ENCODE data around the gene NEK11. TPM values are rescaled to one million over a fixed set of nuclear protein-coding genes. Genes with fewer than 3 reads are reported as not detected.

The NEK11 gene
- total RNA-seq, 2 experiments from 2014 or later = 1.1 to 1.6 TPM

DNA sequence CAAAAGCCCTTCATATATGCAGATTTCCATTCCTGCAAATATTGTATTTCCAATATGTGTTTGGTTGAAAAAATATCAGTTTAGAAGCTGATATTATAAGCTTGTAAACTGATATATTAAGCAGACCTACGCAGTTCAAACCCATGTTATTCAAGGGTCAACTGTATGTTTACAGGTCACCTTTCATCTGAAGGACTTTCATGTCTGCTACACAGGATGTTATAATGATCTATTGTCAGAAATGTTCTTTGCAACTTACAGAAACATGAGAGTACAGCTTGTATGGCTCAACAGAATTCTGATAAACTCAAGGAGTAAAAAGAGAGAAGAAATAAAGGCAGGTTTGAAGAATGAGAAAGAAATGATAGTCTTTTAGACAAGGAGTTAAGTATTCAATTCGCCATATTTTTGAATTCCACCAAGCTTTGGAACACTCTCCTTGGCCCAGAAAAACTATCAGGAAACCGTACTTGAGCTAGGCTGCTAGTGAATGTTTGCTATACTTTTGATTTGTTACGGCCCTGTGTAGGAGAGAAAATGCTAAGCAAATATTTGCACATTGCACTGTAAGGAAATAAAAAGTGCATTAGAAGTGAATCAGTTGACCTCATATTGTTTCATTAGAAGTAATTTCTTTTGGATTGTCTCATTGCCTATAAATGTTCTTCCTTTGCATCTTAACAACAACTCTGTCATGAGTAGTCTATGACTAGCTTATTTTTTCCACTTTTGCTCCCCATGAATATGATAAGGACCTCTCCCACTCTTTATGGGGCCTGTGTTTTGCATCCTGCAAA lies 81.2 kb downstream of the NEK11 start:
- no peak for DNase-seq
- ChIA-PET CTCF (interaction anchor here (0.6 kb wide), 1 partner anchor 29 kb away, joined by 3 read pairs; no protein-coding TSS in a partner anchor), POLR2A (no interaction called here)
- Mint-ChIP-seq H3K27me3 (peaks cover under 1% of the 10 kb centered on the region), H3K4me1 (no peaks in the 10 kb centered on the region), H3K36me3 (ENCODE audit: low read depth) (no peaks in the 10 kb centered on the region), H3K9me3 (peaks cover 2% of the 10 kb centered on the region), H3K27ac (no peak overlapping the region), H3K4me3 (no peak overlapping the region)

DNA sequence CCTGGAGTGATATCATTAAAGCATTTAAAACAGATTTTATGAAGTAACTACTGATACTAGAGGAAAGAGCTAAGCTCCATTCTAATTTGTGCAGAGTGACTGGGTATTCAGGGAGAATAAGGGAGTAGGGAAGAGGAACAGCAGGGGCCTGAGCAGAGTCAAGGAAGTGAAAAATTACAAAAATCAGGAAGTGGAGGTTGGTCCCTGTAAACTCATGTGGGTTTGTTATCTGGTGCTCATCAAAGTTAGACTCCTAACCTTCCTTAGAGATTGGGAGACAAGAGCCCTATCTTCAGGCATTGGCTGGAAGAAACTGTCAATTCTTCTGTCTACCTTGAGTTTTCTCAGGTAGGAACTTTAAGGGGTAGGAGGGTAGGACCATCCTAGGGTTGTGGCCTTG lies 82.5 kb downstream of the NEK11 start:
- DNase-seq = no peak
- H3K27ac Mint-ChIP-seq = no peak overlapping the region
- ChIA-PET POLR2A (no interaction called here), CTCF (no interaction called here)
- no peaks in the 10 kb centered on the region for H3K4me1 Mint-ChIP-seq
- peaks cover 3% of the 10 kb centered on the region for H3K27me3 Mint-ChIP-seq
- no peaks in the 10 kb centered on the region for H3K36me3 Mint-ChIP-seq (ENCODE audit: low read depth)
- H3K4me3 Mint-ChIP-seq = no peak overlapping the region
- H3K9me3 Mint-ChIP-seq = no peaks in the 10 kb centered on the region

DNA sequence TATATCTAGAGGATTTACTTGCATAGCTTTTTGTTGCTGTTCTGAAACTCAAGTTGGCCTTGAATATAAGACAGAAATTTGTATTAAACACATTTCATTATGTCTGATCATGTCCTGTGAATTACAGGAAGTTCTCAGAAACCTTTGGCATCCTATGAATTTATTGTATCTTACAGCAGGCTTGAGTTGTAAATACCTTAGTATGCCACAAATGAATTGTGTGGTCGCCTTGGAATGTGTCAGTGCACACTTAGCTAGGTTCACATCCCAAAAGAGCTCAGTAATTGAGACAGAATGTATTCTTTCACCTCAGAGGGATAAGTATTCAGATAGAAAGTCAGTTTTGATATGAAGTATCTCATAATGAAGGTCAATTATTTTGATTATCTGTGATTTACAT lies 83.4 kb downstream of the NEK11 start:
- Mint-ChIP-seq H3K27ac (no peak overlapping the region), H3K9me3 (no peaks in the 10 kb centered on the region), H3K4me3 (no peak overlapping the region), H3K27me3 (peaks cover 3% of the 10 kb centered on the region), H3K4me1 (no peaks in the 10 kb centered on the region), H3K36me3 (ENCODE audit: low read depth) (no peaks in the 10 kb centered on the region)
- ChIA-PET POLR2A (no interaction called here), CTCF (no interaction called here)
- DNase-seq = no peak

DNA sequence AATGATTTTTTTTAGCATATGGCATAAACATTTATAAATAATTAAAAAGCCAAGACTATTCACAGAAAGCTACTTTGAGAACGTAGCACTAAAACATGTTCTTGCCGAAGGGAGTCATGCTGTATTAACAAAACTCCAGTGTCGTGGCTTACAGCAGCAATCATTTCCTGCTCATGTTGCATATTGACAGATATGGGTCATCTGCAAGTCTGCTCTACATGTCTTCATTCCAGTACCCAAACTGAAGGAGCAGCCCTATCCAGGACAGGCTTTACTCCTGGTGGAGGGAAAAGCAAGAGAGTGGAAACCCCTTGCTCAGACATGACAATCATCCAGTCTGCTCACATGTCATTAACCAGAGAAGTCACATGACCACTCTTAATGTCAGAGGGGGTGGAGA lies 87.6 kb downstream of the NEK11 start:
- Mint-ChIP-seq H3K4me3 (no peak overlapping the region), H3K36me3 (ENCODE audit: low read depth) (no peaks in the 10 kb centered on the region), H3K27me3 (peaks cover 3% of the 10 kb centered on the region), H3K9me3 (no peaks in the 10 kb centered on the region), H3K27ac (no peak overlapping the region), H3K4me1 (no peaks in the 10 kb centered on the region)
- CTCF ChIA-PET = no interaction called here
- DNase-seq = no peak
- POLR2A ChIA-PET = no interaction called here

DNA sequence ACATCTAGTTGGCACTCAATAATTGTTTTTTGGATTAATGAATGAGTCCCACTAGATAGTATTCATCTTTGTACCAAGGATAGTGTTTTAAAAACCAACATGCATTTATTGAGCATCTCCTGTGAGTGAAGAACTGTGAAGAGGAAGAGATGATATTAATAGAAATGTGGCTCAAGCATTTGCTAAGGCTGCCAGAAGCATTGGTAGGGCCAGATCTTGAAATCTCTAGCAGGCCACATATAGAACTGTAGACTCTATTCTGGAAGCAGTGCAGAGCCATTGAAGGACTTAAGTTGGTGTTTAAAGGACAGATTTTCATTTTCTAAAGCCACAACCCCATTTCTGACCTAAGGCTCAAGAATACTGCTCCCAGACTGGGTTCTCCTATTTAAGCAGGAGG lies 99.0 kb downstream of the NEK11 start:
- ChIA-PET POLR2A (no interaction called here), CTCF (no interaction called here)
- H3K9me3 Mint-ChIP-seq = peaks cover 13% of the 10 kb centered on the region
- DNase-seq = no peak
- no peak overlapping the region for H3K27ac Mint-ChIP-seq
- H3K4me3 Mint-ChIP-seq = no peak overlapping the region
- H3K4me1 Mint-ChIP-seq = no peaks in the 10 kb centered on the region
- H3K36me3 Mint-ChIP-seq (ENCODE audit: low read depth) = no peaks in the 10 kb centered on the region
- no peaks in the 10 kb centered on the region for H3K27me3 Mint-ChIP-seq

DNA sequence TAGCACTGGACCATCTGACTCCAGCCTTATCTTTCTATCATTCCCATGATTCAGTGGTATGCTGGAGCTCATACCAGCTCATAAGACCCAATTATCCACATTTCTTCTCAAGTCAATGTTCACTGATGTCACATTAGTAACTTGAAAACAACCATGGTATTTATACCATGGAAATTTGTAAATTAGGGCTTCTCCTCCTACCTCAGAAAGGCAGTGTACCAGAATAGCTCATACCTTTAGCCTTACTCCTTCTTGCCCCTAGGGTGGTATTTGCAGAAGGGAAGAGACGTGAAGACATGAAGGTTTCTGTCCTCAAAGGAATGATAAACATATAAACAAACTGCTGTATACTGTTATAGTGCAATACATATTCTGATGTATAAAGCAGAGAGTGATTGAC lies 114.2 kb downstream of the NEK11 start:
- POLR2A ChIA-PET = no interaction called here
- Mint-ChIP-seq H3K4me1 (no peaks in the 10 kb centered on the region), H3K27ac (no peak overlapping the region), H3K27me3 (no peaks in the 10 kb centered on the region), H3K9me3 (no peaks in the 10 kb centered on the region), H3K36me3 (ENCODE audit: low read depth) (no peaks in the 10 kb centered on the region), H3K4me3 (no peak overlapping the region)
- DNase-seq = no peak
- CTCF ChIA-PET = no interaction called here

DNA sequence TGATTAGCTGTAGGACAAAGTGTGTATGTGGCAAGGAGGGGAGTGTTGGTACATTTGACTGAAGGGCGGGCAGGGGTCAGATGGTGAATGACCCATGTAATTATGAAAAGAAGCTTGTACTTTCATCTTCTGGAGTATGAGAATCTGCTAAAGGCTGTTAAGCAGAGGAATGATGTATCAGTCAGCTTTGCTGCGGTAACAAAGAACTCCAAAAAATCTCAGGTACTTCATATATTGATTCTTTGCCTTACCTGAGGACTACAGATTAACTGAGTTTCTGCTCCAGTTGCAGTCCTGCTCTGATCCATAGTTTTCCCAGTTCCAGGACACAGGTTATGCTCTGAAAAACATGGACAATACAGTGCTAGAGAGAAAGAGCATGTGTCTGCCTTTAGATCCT lies 115.1 kb downstream of the NEK11 start:
- no peaks in the 10 kb centered on the region for H3K36me3 Mint-ChIP-seq (ENCODE audit: low read depth)

DNA sequence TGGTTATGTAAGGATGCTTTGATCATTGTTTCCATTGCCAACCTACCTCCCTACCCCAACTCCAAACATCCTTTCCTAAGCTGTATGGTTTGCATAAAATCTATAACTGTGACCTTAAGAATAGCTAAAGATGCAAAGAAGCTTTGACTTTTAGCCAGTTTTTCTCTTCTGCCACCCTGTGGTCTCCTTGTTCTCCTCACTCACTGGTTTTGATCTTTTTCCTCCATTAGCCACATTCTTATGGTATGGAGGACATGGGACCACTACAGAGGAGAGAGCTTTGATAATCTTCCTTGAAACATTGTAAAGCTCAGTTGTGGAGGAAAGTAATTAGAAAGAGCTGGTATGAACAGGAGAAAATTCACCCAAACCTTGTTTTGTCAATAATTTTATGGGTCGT lies 115.9 kb downstream of the NEK11 start:
- Mint-ChIP-seq H3K4me1 (no peaks in the 10 kb centered on the region), H3K27ac (no peak overlapping the region), H3K4me3 (no peak overlapping the region), H3K27me3 (no peaks in the 10 kb centered on the region), H3K36me3 (ENCODE audit: low read depth) (no peaks in the 10 kb centered on the region), H3K9me3 (no peaks in the 10 kb centered on the region)
- POLR2A ChIA-PET = no interaction called here
- no peak for DNase-seq
- CTCF ChIA-PET = no interaction called here

More for the DNA sequence above, 115.1 kb downstream of the NEK11 start:
- ChIA-PET POLR2A (no interaction called here), CTCF (no interaction called here)
- Mint-ChIP-seq H3K4me3 (no peak overlapping the region), H3K27ac (no peak overlapping the region), H3K27me3 (no peaks in the 10 kb centered on the region), H3K9me3 (no peaks in the 10 kb centered on the region), H3K4me1 (no peaks in the 10 kb centered on the region)
- no peak for DNase-seq

DNA sequence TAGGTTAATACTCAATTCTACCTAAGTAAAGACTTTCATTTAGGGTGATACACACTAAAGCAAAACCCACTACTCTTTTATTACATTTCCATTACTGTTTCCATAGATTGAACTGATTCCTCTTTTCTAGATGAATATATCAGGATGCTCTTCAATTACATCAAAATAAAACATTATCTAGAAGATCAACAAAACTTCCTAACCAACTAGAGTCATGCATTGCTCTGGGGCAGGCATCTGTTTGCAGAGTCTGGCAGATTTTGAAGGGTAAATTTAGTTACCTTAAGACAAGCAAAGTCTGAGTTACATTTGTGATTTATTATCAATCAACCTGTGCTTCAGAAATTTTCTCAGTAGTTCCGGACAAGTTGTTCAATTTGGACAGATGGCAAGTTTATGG lies 117.1 kb downstream of the NEK11 start:
- H3K36me3 Mint-ChIP-seq (ENCODE audit: low read depth) = no peaks in the 10 kb centered on the region
- no peak for DNase-seq
- H3K9me3 Mint-ChIP-seq = no peaks in the 10 kb centered on the region
- no peak overlapping the region for H3K4me3 Mint-ChIP-seq
- CTCF ChIA-PET = no interaction called here
- no peaks in the 10 kb centered on the region for H3K27me3 Mint-ChIP-seq
- POLR2A ChIA-PET = no interaction called here
- H3K27ac Mint-ChIP-seq = no peak overlapping the region
- H3K4me1 Mint-ChIP-seq = no peaks in the 10 kb centered on the region

DNA sequence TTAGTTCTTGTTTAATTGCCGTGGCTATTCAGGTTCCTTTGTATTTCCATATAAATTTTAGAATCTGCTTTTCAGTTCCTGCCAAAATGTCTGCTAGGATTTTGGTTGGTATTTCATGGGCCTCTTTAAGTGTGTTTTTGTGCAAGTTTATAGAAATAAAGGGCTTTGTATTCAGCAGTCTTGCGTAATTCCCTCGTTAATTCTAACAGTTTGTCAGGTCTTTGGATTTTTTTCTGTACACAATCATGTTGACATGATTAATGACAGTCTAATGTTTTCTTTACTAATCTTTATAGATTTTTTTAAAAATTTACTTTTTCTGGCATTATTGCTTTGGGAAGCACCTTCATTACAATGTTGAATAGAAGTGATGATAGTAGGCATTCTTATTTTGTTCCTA lies 120.9 kb downstream of the NEK11 start:
- Mint-ChIP-seq H3K36me3 (ENCODE audit: low read depth) (no peaks in the 10 kb centered on the region), H3K4me3 (no peak overlapping the region), H3K4me1 (no peaks in the 10 kb centered on the region), H3K27me3 (no peaks in the 10 kb centered on the region), H3K9me3 (no peaks in the 10 kb centered on the region), H3K27ac (no peak overlapping the region)
- CTCF ChIA-PET = interaction anchor here (1.0 kb wide), 1 partner anchor 10 kb away, joined by 3 read pairs; no protein-coding TSS in a partner anchor
- POLR2A ChIA-PET = no interaction called here
- DNase-seq = no peak

DNA sequence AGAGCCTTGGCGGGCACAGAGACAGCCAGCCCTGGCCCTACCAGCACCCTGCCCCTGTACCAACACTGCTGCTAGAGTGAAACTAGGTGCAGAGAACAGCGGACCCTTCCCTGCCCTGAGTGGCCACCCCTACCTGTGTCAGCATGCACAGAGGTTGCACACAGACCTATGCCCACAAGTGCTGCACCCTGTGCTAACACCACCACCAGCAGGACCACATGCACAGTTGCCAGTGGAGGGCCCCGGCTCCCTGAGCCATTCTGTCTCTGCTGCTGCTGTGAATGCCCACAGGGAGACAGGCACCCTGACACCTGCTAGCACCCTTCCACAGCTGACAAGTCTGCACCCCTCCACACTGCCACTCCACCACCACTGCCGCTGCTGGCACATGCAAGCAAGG lies 131.8 kb downstream of the NEK11 start:
- ChIA-PET POLR2A (no interaction called here), CTCF (no interaction called here)
- Mint-ChIP-seq H3K27ac (no peak overlapping the region), H3K4me3 (no peak overlapping the region), H3K9me3 (no peaks in the 10 kb centered on the region), H3K36me3 (ENCODE audit: low read depth) (no peaks in the 10 kb centered on the region), H3K27me3 (peaks cover 4% of the 10 kb centered on the region), H3K4me1 (no peaks in the 10 kb centered on the region)
- no peak for DNase-seq

DNA sequence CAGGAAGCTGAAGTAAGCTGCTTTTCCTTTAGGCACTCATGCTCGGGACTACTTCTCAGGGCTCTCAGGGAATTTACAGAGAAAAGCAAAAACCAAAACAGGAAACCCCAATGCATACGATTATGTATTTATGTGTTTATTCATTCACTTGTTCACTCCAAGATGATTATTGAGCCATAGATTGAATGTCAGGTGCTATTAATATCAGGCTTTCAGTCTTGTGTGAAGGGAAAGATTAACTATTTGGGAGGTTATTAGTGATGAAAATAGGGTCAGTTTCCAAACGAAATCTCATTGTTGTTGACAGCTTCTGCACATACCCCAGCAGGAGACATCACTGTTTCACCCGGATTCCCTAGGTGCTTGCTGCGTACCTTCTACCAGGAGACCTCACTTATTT lies 135.8 kb downstream of the NEK11 start:
- ChIA-PET POLR2A (no interaction called here), CTCF (no interaction called here)
- no peak for DNase-seq
- no peaks in the 10 kb centered on the region for H3K4me1 Mint-ChIP-seq
- H3K9me3 Mint-ChIP-seq = no peaks in the 10 kb centered on the region
- H3K27ac Mint-ChIP-seq = no peak overlapping the region
- no peak overlapping the region for H3K4me3 Mint-ChIP-seq
- H3K36me3 Mint-ChIP-seq (ENCODE audit: low read depth) = no peaks in the 10 kb centered on the region
- H3K27me3 Mint-ChIP-seq = peaks cover 2% of the 10 kb centered on the region

DNA sequence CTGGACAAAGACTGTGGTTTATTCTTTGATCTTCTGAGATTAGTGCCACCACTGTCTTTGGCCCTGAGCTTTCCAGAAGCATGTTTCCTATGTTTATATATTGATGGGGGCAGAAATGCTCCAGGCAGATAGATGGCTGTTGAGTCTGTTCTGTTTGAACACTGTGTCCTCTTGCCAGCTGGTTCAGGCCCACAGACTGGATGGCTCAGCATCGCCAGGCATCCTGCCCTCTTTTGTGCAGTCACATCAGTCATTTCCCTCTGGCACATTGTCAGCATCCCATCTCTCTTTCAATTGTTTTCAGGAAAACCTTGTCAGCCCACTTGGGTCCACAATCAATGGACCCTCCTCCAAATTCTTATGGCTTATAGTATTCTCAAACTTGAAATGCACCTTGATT lies 141.2 kb downstream of the NEK11 start:
- Mint-ChIP-seq H3K9me3 (no peaks in the 10 kb centered on the region), H3K27me3 (no peaks in the 10 kb centered on the region), H3K4me1 (no peaks in the 10 kb centered on the region), H3K4me3 (no peak overlapping the region), H3K36me3 (ENCODE audit: low read depth) (no peaks in the 10 kb centered on the region), H3K27ac (no peak overlapping the region)
- POLR2A ChIA-PET = no interaction called here
- CTCF ChIA-PET = no interaction called here
- no peak for DNase-seq

DNA sequence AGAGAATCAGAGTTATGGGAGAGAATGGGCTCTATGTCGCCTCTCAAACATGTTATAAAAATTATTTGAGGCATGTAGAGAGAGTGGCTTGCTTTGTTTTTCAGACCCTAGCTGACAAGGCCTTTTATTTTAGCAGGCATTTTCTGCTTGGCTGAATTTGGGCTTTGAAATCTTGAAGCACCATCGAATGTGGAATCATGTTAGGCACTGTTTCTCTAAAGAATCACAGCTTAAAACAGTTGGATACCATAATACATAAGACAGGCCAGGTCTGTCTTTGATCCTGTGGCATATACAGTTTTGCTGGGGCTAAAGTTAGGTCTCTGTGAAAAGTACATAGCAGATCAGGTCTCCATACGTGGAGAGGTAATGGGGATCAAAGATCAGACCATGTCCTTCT lies 142.7 kb downstream of the NEK11 start:
- ChIA-PET POLR2A (no interaction called here), CTCF (no interaction called here)
- no peak for DNase-seq
- Mint-ChIP-seq H3K36me3 (ENCODE audit: low read depth) (no peaks in the 10 kb centered on the region), H3K9me3 (peaks cover 2% of the 10 kb centered on the region), H3K4me3 (no peak overlapping the region), H3K27me3 (no peaks in the 10 kb centered on the region), H3K27ac (no peak overlapping the region), H3K4me1 (peaks cover 8% of the 10 kb centered on the region)

Measured in activated CD4-positive, alpha-beta T cell treated with anti-CD3 and anti-CD28 coated beads, Interleukin-2, amount 10 ng/mL, durations not matched to agents 7 days and 5 days (primary cell).